Measurements from ENCODE around the gene IRF7. TPM values are rescaled to one million over a fixed set of nuclear protein-coding genes. Genes with fewer than 3 reads are reported as not detected.

Gene IRF7
- total RNA-seq, 6 donors from 2014 or later: 32.6 to 123 (median 56.2) TPM

DNA sequence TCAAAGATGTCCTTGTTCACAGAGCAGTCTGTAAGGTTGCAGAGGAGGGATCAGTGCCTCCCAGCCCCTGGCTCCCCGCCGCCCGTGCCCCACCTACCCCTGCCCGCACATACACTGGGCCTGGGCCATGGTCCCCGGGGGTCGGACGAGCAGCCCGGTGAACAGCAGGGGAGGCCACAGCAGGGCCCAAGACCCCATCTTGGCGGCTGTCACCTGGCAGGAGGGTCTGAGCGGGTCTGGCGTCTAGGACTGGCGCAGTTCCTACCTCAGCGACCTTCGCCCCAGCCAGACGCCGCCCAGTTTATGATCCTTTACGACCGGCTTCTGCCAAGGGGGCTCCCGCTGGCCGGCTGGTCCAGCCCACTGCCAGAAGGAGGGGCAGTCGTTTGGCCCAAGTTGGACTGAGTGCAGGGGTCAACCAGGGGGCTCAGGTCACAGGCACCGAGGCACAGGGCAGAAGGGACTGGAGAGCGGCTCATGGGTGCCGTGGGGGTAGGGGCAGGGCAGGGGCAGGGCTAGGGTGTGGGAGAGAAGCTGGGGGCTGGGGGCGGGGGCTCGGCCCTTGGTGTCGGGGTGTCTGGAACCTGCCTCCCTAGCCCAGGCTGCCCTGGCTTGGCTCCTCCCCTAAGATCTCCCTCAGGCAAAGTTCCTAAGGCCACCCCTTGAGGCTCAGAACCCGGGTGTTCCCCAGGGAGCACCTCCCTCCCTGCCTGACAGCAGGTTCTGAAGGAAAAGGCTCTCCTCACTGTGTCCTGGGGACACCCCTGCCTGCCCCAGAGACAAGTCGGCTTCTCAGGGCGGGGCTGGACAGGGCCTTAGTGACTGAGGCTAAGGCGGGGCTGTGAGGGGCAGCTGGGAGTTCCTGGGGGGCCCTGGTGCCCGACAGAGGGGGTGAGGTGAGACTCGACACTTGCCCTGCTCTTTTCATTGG, 9.2 kb upstream of the IRF7 start, which contains the start of gene CDHR5:
Gene CDHR5, minus strand, starts transcription at position 251 of the 931 bp plus-strand sequence. Its CDS starts 53 bp downstream, at position 198.
- Histone ChIP-seq H3K4me3 (peak within 1 kb of the TSS in 1 of 4 donors; percentile 13), H3K27ac (no peak within 1 kb of the TSS), H3K36me3 (peaks cover 0 to 5% (median 0%) of the 10 kb centered on the region in 4 donors), H3K9me3 (no peaks in the 10 kb centered on the region), H3K4me1 (peaks cover 0 to 12% (median 4%) of the 10 kb centered on the region in 4 donors), H3K27me3 (peaks cover 0 to 15% (median 11%) of the 10 kb centered on the region in 4 donors)
- peak in 1 of 2 donors; percentile 23 for ATAC-seq (ENCODE audit: low FRiP score in 2 of 2)
- 79 to 80% methylated on average over 13 to 26 of the region's 33 CpGs for WGBS, 2 donors
- peak in 1 of 2 donors; percentile 81 for DNase-seq
- TF ChIP-seq POLR2AphosphoS5 (IDR thresholded peaks at IDR 0.05): no peak
- TF ChIP-seq, protein P1, sequence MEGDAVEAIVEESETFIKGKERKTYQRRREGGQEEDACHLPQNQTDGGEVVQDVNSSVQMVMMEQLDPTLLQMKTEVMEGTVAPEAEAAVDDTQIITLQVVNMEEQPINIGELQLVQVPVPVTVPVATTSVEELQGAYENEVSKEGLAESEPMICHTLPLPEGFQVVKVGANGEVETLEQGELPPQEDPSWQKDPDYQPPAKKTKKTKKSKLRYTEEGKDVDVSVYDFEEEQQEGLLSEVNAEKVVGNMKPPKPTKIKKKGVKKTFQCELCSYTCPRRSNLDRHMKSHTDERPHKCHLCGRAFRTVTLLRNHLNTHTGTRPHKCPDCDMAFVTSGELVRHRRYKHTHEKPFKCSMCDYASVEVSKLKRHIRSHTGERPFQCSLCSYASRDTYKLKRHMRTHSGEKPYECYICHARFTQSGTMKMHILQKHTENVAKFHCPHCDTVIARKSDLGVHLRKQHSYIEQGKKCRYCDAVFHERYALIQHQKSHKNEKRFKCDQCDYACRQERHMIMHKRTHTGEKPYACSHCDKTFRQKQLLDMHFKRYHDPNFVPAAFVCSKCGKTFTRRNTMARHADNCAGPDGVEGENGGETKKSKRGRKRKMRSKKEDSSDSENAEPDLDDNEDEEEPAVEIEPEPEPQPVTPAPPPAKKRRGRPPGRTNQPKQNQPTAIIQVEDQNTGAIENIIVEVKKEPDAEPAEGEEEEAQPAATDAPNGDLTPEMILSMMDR (IDR thresholded peaks at IDR 0.05): no peak
- no peak for TF ChIP-seq EP300 (IDR thresholded peaks at IDR 0.05)
- TF ChIP-seq POLR2A (IDR thresholded peaks at IDR 0.05): no peak

GRCh38 chr11:623999-624704, 8.4 kb upstream of the IRF7 start:
- H3K4me3 ChIP-seq: peak overlapping the region in 1 of 4 donors; percentile 13
- TF ChIP-seq EP300 (IDR thresholded peaks at IDR 0.05) (no peak), POLR2A (IDR thresholded peaks at IDR 0.05) (no peak)
- 78 to 90% methylated on average over 9 to 25 of the region's 25 CpGs for WGBS, 2 donors
- DNase-seq (peak in 1 of 2 donors; percentile 75), ATAC-seq (ENCODE audit: low FRiP score in 2 of 2) (peak; percentile 3 to 4)
- no peak overlapping the region for H3K27ac ChIP-seq
- H3K9me3 ChIP-seq: no peaks in the 10 kb centered on the region
- H3K4me1 ChIP-seq: peaks cover 0 to 12% (median 4%) of the 10 kb centered on the region in 4 donors
- peaks cover 0 to 5% (median 0%) of the 10 kb centered on the region in 4 donors for H3K36me3 ChIP-seq
- peaks cover 0 to 15% (median 11%) of the 10 kb centered on the region in 4 donors for H3K27me3 ChIP-seq

DNA sequence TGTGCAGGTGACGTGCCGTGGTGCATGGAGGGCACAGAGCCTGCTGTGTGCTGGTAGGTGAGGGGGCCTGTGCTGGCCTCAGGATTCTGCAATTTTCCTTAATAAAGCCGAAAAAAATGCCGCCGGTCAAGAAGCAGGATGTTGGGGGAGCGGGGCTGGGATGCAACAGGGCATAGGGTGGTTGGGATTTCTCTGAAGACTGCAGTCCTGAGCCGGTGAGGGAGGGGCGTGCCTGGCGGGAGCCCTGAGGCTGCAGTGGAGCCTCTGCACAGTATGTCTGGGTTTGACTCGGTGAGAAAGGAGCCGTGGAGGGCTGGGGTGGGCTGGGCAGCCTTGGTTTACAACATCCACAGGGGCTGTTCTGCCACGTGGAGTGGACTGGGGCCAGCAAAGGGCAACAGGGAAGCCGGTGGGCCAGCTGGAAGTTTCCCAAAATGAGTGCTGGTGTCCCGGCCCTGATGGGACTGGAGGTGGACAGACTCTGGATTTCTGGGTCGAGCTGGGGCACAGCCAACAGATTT, 7.7 kb upstream of the IRF7 start:
- Histone ChIP-seq H3K9me3 (no peaks in the 10 kb centered on the region), H3K4me3 (no peak overlapping the region), H3K36me3 (peaks cover 0 to 5% (median under 1%) of the 10 kb centered on the region in 4 donors), H3K27ac (no peak overlapping the region), H3K27me3 (peaks cover 0 to 15% (median 11%) of the 10 kb centered on the region in 4 donors), H3K4me1 (peaks cover 0 to 12% (median 4%) of the 10 kb centered on the region in 4 donors)
- no peak for DNase-seq
- 85 to 86% methylated on average over 14 to 15 of the region's 15 CpGs for WGBS, 2 donors
- ATAC-seq (ENCODE audit: low FRiP score in 2 of 2): no peak
- no peak for TF ChIP-seq POLR2A (IDR thresholded peaks at IDR 0.05)
- no peak for TF ChIP-seq EP300 (IDR thresholded peaks at IDR 0.05)
- TF ChIP-seq, protein P1 (IDR thresholded peaks at IDR 0.05): no peak
- no peak for TF ChIP-seq POLR2AphosphoS5 (IDR thresholded peaks at IDR 0.05)

GRCh38 chr11:621838-622237, 6.1 kb upstream of the IRF7 start:
- H3K27me3 ChIP-seq: peaks cover 0 to 11% (median 8%) of the 10 kb centered on the region in 4 donors
- H3K36me3 ChIP-seq: peaks cover 0 to 11% (median 2%) of the 10 kb centered on the region in 4 donors
- ATAC-seq (ENCODE audit: low FRiP score in 2 of 2) (no peak), DNase-seq (no peak)
- H3K4me1 ChIP-seq: peaks cover under 1 to 7% (median 4%) of the 10 kb centered on the region in 4 donors
- no peak overlapping the region for H3K27ac ChIP-seq
- no peak overlapping the region for H3K4me3 ChIP-seq
- no peaks in the 10 kb centered on the region for H3K9me3 ChIP-seq
- TF ChIP-seq POLR2AphosphoS5 (IDR thresholded peaks at IDR 0.05): no peak
- TF ChIP-seq, protein P1 (IDR thresholded peaks at IDR 0.05): no peak
- TF ChIP-seq POLR2A (IDR thresholded peaks at IDR 0.05): no peak
- TF ChIP-seq EP300 (IDR thresholded peaks at IDR 0.05): no peak
- WGBS, 2 donors: 88 to 92% methylated on average over 26 to 27 of the region's 27 CpGs
